ENCODE results near the gene ADGRF1.
"Not testable (repeated sequence)": the region's sequence is repeated elsewhere in the genome, so short reads cannot be mapped to it uniquely, and the experiment has no call there.

ADGRF1 gene

DNA sequence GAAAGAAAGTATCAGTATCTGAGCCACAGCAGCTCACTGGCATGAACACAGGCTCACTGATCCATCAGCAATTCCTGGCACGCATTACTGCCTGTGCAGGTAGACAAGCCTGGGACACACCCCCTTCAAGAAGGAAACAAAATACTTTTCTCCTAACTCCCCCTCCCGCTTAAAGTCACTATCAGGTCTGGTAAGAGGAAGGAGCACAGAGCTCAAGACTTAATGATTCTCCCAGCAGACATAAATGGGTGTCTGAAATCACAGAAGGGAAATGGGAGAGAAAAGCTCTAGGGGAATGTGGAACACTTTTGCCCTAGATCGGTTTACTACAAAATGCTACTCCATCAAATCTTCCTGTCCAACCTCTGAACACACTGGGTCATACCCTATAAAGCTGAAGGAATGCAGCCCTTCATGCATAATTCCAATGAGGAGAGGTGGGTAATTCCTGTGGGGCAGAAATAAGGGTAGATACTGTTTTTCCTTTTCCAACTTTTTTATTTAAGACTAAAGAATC, at the start of gene ADGRF1:
Gene ADGRF1, minus strand, starts transcription at position 58 of the 517 bp plus-strand sequence. CDS start 13,271 bp downstream, outside the sequence.
- H3K9me3 ChIP-seq (ENCODE audit: control insufficient read depth, low read depth, low read length) = no peaks in the 10 kb centered on the region
- no peaks in the 10 kb centered on the region for H3K27me3 ChIP-seq (ENCODE audit: control insufficient read depth, insufficient read depth, low read length)
- H3K4me1 ChIP-seq (ENCODE audit: control insufficient read depth, low read depth, low read length) = peaks cover 2% of the 10 kb centered on the region
- no peak within 1 kb of the TSS for H3K4me3 ChIP-seq (ENCODE audit: low read length)
- no peak within 1 kb of the TSS for H3K9ac ChIP-seq (ENCODE audit: low read length)
- no peaks in the 10 kb centered on the region for H3K36me3 ChIP-seq (ENCODE audit: control insufficient read depth, low read depth, low read length)
- no peak within 1 kb of the TSS for H3K27ac ChIP-seq (ENCODE audit: low read length)

DNA sequence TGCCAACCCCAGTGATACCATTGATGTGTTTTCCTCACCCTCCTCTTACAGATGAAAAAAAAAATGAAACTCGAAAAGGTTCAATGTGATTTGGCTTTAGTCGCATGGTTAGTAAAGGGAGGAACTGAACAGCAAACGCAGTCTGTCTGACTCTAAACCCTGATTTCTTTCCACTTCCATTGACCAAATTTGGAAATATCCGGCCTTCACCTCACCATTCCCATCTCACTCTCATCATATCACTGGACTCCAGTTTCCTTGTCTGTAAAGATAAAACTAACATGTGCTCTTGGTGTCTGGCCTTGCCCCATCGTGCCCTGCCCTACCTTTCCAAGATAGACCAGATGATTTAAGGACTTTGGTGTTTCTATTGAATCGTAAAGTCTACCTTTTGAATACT, 48.7 kb upstream of the ADGRF1 start:
- Histone ChIP-seq H3K27me3 (ENCODE audit: control insufficient read depth, insufficient read depth, low read length) (no peaks in the 10 kb centered on the region), H3K36me3 (ENCODE audit: control insufficient read depth, low read depth, low read length) (no peaks in the 10 kb centered on the region), H3K4me3 (ENCODE audit: low read length) (no peak overlapping the region), H3K27ac (ENCODE audit: low read length) (no peak overlapping the region), H3K4me1 (ENCODE audit: control insufficient read depth, low read depth, low read length) (no peaks in the 10 kb centered on the region), H3K9ac (ENCODE audit: low read length) (no peak overlapping the region), H3K9me3 (ENCODE audit: control insufficient read depth, low read depth, low read length) (no peaks in the 10 kb centered on the region)

DNA sequence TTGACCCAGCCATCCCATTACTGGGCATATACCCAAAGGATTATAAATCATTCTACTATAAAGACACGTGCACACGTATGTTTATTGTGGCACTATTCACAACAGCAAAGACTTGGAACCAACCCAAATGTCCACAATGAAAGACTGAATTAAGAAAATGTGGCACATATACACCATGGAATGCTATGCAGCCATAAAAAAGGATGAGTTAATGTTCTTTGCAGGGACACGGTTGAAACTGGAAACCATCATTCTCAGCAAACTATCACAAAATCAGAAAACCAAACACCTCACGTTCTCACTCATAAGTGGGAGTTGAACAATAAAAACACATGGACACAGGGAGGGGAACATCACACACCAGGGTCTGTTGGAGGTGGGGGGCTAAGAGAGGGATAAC, 47.3 kb upstream of the ADGRF1 start:
- H3K9ac ChIP-seq (ENCODE audit: low read length); H3K9me3 ChIP-seq (ENCODE audit: control insufficient read depth, low read depth, low read length); H3K4me3 ChIP-seq (ENCODE audit: low read length); H3K36me3 ChIP-seq (ENCODE audit: control insufficient read depth, low read depth, low read length); H3K27me3 ChIP-seq (ENCODE audit: control insufficient read depth, insufficient read depth, low read length); H3K27ac ChIP-seq (ENCODE audit: low read length); H3K4me1 ChIP-seq (ENCODE audit: control insufficient read depth, low read depth, low read length): not testable (repeated sequence)

DNA sequence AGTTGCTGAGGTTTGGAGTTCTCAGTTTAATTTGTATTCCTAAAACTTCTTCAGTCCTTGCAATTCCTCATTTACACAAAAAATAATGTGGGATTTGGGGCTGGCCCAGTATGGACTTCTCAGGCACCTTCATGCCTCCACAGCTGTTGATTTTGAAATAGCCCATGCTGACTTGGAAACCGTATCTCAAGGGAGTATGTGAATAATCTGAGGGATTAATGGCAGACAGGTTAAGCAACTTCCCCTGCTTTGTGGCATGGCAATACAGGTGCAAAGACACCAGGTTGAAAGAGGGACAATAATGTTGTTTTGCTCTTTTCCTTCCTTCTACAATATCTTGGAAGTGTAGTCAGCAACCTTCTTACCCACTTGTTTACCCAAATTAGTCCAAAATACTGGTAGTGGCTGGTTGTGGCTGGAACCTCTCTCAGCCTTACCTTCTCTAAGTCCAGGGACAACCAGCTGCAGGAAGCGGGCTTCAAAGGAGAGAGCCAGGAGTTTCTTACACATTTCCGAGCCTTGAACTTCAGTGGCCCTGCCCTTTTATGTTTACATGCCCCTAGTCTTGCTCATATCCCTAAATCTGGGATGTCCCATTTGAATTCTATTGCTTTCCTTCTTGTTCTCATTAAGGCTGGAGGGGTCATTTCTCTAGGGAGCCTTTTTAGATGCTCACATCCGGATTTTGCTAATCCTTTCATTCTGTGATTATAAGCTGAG, 44.1 kb upstream of the ADGRF1 start:
- Histone ChIP-seq H3K9ac (ENCODE audit: low read length) (no peak overlapping the region), H3K4me1 (ENCODE audit: control insufficient read depth, low read depth, low read length) (no peaks in the 10 kb centered on the region), H3K9me3 (ENCODE audit: control insufficient read depth, low read depth, low read length) (no peaks in the 10 kb centered on the region), H3K27me3 (ENCODE audit: control insufficient read depth, insufficient read depth, low read length) (no peaks in the 10 kb centered on the region), H3K27ac (ENCODE audit: low read length) (no peak overlapping the region), H3K4me3 (ENCODE audit: low read length) (no peak overlapping the region), H3K36me3 (ENCODE audit: control insufficient read depth, low read depth, low read length) (no peaks in the 10 kb centered on the region)

DNA sequence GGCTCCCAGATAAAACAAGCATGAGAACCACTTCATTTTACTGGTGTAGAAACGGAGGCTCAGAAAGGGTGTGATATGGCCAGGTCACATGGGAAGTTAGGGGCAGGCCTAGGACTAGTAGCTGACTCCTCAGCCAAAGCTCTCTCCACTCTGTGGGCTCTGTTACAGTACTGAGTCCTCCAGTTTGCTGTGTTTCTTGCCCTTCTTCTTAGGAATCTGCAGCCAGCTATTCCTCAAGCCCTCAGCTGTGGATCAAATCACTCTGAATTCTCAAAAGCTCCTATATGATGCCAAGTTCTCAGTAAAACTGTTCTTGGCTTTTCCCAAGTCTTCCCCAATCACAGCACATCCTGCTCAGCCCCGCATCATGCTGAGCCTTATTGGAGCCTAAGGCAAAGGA, 42.5 kb upstream of the ADGRF1 start:
- no peaks in the 10 kb centered on the region for H3K36me3 ChIP-seq (ENCODE audit: control insufficient read depth, low read depth, low read length)
- no peaks in the 10 kb centered on the region for H3K27me3 ChIP-seq (ENCODE audit: control insufficient read depth, insufficient read depth, low read length)
- no peak overlapping the region for H3K27ac ChIP-seq (ENCODE audit: low read length)
- H3K9me3 ChIP-seq (ENCODE audit: control insufficient read depth, low read depth, low read length) = no peaks in the 10 kb centered on the region
- H3K4me3 ChIP-seq (ENCODE audit: low read length) = no peak overlapping the region
- no peak overlapping the region for H3K9ac ChIP-seq (ENCODE audit: low read length)
- no peaks in the 10 kb centered on the region for H3K4me1 ChIP-seq (ENCODE audit: control insufficient read depth, low read depth, low read length)

DNA sequence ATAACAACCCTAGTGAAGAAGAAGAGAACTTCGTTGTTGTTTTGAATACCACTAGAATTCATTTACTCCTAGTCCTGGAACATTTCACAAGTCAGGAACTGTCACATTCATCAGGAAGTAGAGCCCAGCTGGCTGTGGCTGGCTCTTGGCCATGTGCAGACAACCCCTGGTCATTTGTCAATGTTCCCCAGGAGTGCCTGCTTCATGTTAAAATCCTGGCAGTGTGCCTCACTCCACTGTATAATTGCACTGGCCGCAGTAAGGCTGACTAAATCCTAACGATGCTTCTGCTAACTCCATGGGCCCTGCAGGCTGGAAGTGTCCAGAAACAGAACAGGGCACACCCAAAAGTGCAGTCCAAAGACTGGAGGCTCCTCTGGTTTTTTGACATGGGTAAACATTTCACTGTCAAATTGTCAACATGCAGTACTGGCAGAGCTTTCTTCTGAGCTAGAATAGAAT, 41.5 kb upstream of the ADGRF1 start:
- Histone ChIP-seq H3K27me3 (ENCODE audit: control insufficient read depth, insufficient read depth, low read length) (no peaks in the 10 kb centered on the region), H3K36me3 (ENCODE audit: control insufficient read depth, low read depth, low read length) (no peaks in the 10 kb centered on the region), H3K27ac (ENCODE audit: low read length) (no peak overlapping the region), H3K4me3 (ENCODE audit: low read length) (no peak overlapping the region), H3K9ac (ENCODE audit: low read length) (no peak overlapping the region), H3K4me1 (ENCODE audit: control insufficient read depth, low read depth, low read length) (no peaks in the 10 kb centered on the region), H3K9me3 (ENCODE audit: control insufficient read depth, low read depth, low read length) (no peaks in the 10 kb centered on the region)

DNA sequence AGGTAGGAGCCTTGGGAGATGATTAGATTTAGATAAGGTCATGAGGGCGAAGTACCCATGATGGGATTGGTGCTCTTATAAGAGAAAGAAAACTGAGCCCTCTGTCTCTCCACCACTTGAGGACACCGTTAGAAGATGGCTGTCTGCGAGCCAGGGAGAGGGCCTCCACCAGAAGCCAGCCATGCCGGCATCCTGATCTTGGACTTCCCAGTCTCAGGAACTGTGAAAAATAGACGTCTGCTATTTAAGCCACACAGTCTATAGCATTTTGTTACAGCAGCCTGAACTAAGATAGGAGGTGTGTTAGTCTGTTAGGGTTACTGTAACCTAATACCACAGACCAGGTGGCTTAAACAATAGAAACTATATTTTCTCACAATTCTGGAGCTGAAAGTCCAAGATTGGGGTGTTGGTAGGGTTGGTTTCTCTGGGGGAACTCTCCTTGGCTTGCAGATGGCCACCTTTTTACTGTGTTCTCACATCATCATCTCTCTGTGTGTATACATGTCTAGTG, 38.0 kb upstream of the ADGRF1 start:
- no peak overlapping the region for H3K27ac ChIP-seq (ENCODE audit: low read length)
- no peaks in the 10 kb centered on the region for H3K9me3 ChIP-seq (ENCODE audit: control insufficient read depth, low read depth, low read length)
- no peaks in the 10 kb centered on the region for H3K4me1 ChIP-seq (ENCODE audit: control insufficient read depth, low read depth, low read length)
- H3K27me3 ChIP-seq (ENCODE audit: control insufficient read depth, insufficient read depth, low read length) = no peaks in the 10 kb centered on the region
- no peak overlapping the region for H3K9ac ChIP-seq (ENCODE audit: low read length)
- H3K4me3 ChIP-seq (ENCODE audit: low read length) = no peak overlapping the region
- H3K36me3 ChIP-seq (ENCODE audit: control insufficient read depth, low read depth, low read length) = no peaks in the 10 kb centered on the region

DNA sequence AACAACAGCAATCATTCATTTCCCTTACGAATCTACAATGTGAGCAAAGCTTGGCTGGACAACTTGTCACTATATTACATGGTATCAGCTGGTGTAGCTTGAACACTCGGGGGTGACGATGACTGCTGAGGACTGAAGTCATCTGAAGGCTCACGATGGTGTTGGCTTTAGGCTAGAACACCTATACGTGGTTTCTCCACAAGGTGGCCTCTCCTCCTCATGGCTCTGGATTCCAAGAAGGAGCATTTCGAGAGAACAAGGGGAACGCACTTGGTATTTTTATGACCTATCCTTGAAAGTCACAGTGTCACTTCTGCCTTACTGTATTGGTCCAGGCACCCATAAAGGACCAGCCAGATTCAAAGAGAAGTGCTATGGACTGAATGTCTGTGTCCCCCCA, 37.5 kb upstream of the ADGRF1 start:
- no peaks in the 10 kb centered on the region for H3K36me3 ChIP-seq (ENCODE audit: control insufficient read depth, low read depth, low read length)
- no peak overlapping the region for H3K4me3 ChIP-seq (ENCODE audit: low read length)
- H3K9me3 ChIP-seq (ENCODE audit: control insufficient read depth, low read depth, low read length) = no peaks in the 10 kb centered on the region
- H3K9ac ChIP-seq (ENCODE audit: low read length) = no peak overlapping the region
- no peaks in the 10 kb centered on the region for H3K4me1 ChIP-seq (ENCODE audit: control insufficient read depth, low read depth, low read length)
- H3K27me3 ChIP-seq (ENCODE audit: control insufficient read depth, insufficient read depth, low read length) = no peaks in the 10 kb centered on the region
- H3K27ac ChIP-seq (ENCODE audit: low read length) = no peak overlapping the region

DNA sequence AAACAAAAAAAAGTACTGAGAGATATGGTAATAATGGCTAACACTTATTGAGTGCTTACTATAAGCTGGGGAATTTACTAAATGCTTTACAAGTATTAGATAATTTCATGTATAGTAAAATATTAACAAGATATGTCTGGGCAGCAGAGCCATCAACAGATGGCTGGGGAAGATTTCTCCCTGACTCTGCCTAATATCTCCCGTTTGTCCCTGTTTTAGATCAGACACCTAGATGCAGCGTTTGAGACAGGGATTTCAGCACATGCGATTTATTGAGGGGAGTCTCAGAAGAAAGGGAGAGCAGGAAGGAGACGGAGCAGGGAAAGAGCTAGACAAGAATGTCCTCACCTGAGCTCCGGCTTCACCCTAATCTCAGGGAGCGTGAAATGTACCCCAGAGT, 36.9 kb upstream of the ADGRF1 start:
- Histone ChIP-seq H3K4me1 (ENCODE audit: control insufficient read depth, low read depth, low read length) (no peaks in the 10 kb centered on the region), H3K9me3 (ENCODE audit: control insufficient read depth, low read depth, low read length) (no peaks in the 10 kb centered on the region), H3K36me3 (ENCODE audit: control insufficient read depth, low read depth, low read length) (no peaks in the 10 kb centered on the region), H3K4me3 (ENCODE audit: low read length) (no peak overlapping the region), H3K27ac (ENCODE audit: low read length) (no peak overlapping the region), H3K9ac (ENCODE audit: low read length) (no peak overlapping the region), H3K27me3 (ENCODE audit: control insufficient read depth, insufficient read depth, low read length) (no peaks in the 10 kb centered on the region)

DNA sequence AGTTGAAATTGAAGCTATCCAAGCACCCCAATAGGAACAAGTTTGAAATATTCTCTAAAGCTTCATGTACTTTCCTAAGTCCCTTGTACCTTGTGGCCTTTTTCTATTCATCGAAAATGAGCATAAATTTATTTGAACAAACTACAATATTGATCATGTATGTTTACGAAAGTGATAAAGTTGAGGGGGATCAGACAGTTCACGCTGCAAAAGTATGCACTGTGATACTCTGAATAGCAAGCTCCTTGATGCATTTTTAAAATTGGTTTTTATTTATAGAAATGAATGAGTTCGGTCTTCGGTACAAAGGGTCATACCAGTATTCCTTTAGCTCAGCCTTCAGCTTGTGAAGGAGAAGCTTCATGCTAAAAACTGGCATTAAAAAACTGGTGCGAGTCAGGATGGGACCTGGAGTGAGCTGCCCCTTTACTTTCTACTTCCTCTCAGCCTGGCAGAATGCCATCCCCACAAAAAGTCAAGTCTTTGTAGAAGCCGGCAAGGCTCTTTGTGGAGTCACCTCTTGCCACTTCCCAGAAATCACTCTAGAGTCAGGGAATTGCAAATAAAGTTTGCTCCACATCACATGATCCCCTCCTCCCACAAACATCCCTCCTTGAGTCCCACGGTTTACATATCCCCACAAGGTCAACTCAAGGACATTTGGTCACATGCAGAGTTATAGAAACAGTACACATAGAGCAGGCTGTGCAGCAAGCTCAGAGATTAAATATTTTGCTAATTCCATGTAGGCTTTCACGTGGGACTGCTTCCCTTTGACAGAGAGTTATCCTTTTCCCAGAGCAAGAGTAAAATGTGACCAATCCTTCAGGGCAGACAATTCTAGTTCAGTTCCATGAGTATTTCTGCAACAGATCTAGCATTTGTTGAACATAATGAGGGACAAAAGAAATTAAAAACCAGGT, 34.6 kb upstream of the ADGRF1 start:
- Histone ChIP-seq H3K9me3 (ENCODE audit: control insufficient read depth, low read depth, low read length) (no peaks in the 10 kb centered on the region), H3K36me3 (ENCODE audit: control insufficient read depth, low read depth, low read length) (no peaks in the 10 kb centered on the region), H3K9ac (ENCODE audit: low read length) (no peak overlapping the region), H3K4me1 (ENCODE audit: control insufficient read depth, low read depth, low read length) (no peaks in the 10 kb centered on the region), H3K4me3 (ENCODE audit: low read length) (no peak overlapping the region), H3K27me3 (ENCODE audit: control insufficient read depth, insufficient read depth, low read length) (no peaks in the 10 kb centered on the region), H3K27ac (ENCODE audit: low read length) (no peak overlapping the region)

DNA sequence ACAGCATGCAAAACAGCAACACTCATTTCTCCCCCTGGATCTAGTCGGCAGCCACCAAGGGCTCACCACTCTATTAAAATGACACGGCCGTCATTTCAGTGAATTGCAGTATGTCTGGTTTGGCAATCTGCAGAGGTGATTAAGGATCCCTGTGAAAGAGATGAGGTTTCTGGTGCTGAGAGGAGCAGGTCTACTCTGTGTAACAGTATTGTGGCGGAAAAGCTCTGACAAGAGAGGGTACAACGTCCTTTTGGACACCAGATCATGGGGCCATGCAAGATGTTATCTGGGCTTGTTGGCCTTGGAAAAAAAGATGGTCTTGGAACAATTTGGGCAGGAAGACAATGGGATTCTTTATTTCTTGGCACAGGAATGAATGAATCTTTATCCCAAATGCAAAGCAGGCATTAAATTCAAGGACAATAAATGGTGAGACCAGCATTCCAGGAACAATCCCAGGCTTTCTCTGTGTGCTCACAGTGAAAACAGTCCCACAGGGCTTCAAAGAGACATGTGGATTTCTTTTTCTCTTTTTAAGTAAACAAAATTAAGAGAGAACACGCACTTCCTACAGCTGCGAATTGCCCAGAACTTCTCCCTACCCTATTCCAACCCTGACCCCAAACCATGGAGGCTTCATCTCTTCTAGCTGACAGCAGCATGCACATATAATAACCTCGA, 33.7 kb upstream of the ADGRF1 start:
- no peaks in the 10 kb centered on the region for H3K9me3 ChIP-seq (ENCODE audit: control insufficient read depth, low read depth, low read length)

More for the DNA sequence above, 33.7 kb upstream of the ADGRF1 start:
- H3K27me3 ChIP-seq (ENCODE audit: control insufficient read depth, insufficient read depth, low read length) = no peaks in the 10 kb centered on the region
- no peak overlapping the region for H3K27ac ChIP-seq (ENCODE audit: low read length)
- no peak overlapping the region for H3K4me3 ChIP-seq (ENCODE audit: low read length)
- H3K4me1 ChIP-seq (ENCODE audit: control insufficient read depth, low read depth, low read length) = no peaks in the 10 kb centered on the region
- no peaks in the 10 kb centered on the region for H3K36me3 ChIP-seq (ENCODE audit: control insufficient read depth, low read depth, low read length)
- no peak overlapping the region for H3K9ac ChIP-seq (ENCODE audit: low read length)
